ENCODE results near the gene HNF1B.

DNA sequence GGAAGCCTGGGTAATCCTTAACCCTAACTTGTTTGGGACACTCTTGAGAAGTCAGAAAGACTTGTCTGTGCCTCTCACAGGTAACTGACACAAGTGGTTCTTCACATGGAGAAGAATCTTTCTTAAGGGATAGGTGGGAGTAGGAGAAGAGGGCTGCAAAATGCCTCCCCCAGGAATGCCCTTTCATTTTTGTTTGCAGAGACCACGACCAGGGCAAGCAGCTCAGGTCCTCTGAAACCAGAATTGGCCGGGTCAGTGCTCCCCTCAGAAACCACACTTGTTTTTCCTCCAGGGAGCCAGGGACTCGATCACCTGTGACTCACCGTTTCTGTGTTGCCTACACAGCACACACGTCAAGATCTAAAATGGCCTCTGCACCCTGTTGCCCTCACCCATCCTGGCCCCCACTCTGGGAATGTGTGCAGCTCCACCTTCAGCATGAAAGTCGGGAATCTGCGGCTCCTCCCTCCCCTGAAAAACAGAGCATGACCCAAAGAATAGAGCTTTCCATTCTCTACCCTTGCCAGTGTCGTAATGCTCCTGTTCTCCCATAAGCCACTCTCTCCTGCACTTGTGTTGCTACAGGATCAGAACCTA, 36.1 kb downstream of the HNF1B start:
- TF ChIP-seq, protein P1, sequence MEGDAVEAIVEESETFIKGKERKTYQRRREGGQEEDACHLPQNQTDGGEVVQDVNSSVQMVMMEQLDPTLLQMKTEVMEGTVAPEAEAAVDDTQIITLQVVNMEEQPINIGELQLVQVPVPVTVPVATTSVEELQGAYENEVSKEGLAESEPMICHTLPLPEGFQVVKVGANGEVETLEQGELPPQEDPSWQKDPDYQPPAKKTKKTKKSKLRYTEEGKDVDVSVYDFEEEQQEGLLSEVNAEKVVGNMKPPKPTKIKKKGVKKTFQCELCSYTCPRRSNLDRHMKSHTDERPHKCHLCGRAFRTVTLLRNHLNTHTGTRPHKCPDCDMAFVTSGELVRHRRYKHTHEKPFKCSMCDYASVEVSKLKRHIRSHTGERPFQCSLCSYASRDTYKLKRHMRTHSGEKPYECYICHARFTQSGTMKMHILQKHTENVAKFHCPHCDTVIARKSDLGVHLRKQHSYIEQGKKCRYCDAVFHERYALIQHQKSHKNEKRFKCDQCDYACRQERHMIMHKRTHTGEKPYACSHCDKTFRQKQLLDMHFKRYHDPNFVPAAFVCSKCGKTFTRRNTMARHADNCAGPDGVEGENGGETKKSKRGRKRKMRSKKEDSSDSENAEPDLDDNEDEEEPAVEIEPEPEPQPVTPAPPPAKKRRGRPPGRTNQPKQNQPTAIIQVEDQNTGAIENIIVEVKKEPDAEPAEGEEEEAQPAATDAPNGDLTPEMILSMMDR (conservative IDR thresholded peaks at IDR 0.05): no peak
- TF ChIP-seq ZFX (IDR thresholded peaks at IDR 0.05): no peak

Measured in C4-2B (cell line).